Astrocyte (in vitro differentiated cells and primary cell): ENCODE results near the gene EIF2D. TPM values are rescaled to one million over a fixed set of nuclear protein-coding genes. Genes with fewer than 3 reads are reported as not detected.

Source experiments
- DNase-seq: peaks from one replicate; pipeline ENCODE4 v3.0.0-alpha.2; 2010; ENCODE audit warnings: low read depth
- FAIRE-seq: peaks from 2 replicates; lab custom pipeline; 2011; peaks lifted over from hg19 to GRCh38; lab: Jason Lieb, UNC
- H2AFZ ChIP-seq: 2 replicates; pipeline ENCODE4 v1.6.0; 2012; ENCODE audit warnings: low read depth, low read length, inconsistent platforms
- H3K27ac ChIP-seq: 2 replicates; pipeline ENCODE4 v1.5.1; 2011; ENCODE audit warnings: low read depth, low read length, inconsistent platforms
- H3K27me3 ChIP-seq: 2 replicates; pipeline ENCODE4 v1.6.0; 2011; ENCODE audit warnings: low read length, inconsistent platforms; ENCODE audit not compliant: insufficient read depth
- H3K36me3 ChIP-seq: 2 replicates; pipeline ENCODE4 v1.5.1; 2011; ENCODE audit warnings: low read length, inconsistent platforms; ENCODE audit not compliant: insufficient read depth
- H3K4me1 ChIP-seq: 2 replicates; pipeline ENCODE4 v1.5.1; 2011; ENCODE audit warnings: low read length, inconsistent platforms; ENCODE audit not compliant: insufficient read depth
- H3K4me2 ChIP-seq: 2 replicates; pipeline ENCODE4 v1.6.0; 2012; ENCODE audit warnings: low read length, inconsistent platforms
- H3K4me3 ChIP-seq: 2 replicates; pipeline ENCODE4 v1.5.1; 2011; ENCODE audit warnings: low read depth, mild to moderate bottlenecking, low read length, inconsistent platforms; ENCODE audit not compliant: insufficient read depth
- H3K79me2 ChIP-seq: 2 replicates; pipeline ENCODE4 v1.6.0; 2012; ENCODE audit warnings: mild to moderate bottlenecking, low read length, inconsistent platforms; ENCODE audit not compliant: insufficient read depth
- H3K9ac ChIP-seq: 2 replicates; pipeline ENCODE4 v1.6.0; 2012; ENCODE audit warnings: mild to moderate bottlenecking, low read length, inconsistent platforms
- H3K9me3 ChIP-seq: 2 replicates; pipeline ENCODE4 v1.5.1; 2012; ENCODE audit warnings: low read depth, mild to moderate bottlenecking, low read length, inconsistent platforms; ENCODE audit not compliant: insufficient read depth
- H4K20me1 ChIP-seq: 2 replicates; pipeline ENCODE4 v1.6.0; 2012; ENCODE audit warnings: low read length, inconsistent platforms; ENCODE audit not compliant: insufficient read depth
- H3K27ac Mint-ChIP-seq: one replicate; pipeline ENCODE4 v1.8.0; 2021; ENCODE audit warnings: mild to moderate bottlenecking, mixed read lengths; ENCODE audit not compliant: unreplicated experiment
- H3K27me3 Mint-ChIP-seq: one replicate; pipeline ENCODE4 v1.8.0; 2021; ENCODE audit warnings: low read depth, mixed read lengths; ENCODE audit not compliant: unreplicated experiment
- H3K36me3 Mint-ChIP-seq: one replicate; pipeline ENCODE4 v1.8.0; 2021; ENCODE audit warnings: low read depth, mixed read lengths; ENCODE audit not compliant: unreplicated experiment
- H3K4me1 Mint-ChIP-seq: one replicate; pipeline ENCODE4 v1.8.0; 2021; ENCODE audit warnings: low read depth, mixed read lengths; ENCODE audit not compliant: unreplicated experiment
- H3K4me3 Mint-ChIP-seq: one replicate; pipeline ENCODE4 v1.8.0; 2021; ENCODE audit warnings: mild to moderate bottlenecking, moderate library complexity, mixed read lengths; ENCODE audit not compliant: unreplicated experiment
- H3K9me3 Mint-ChIP-seq: one replicate; pipeline ENCODE4 v1.8.0; 2021; ENCODE audit warnings: mild to moderate bottlenecking, mixed read lengths; ENCODE audit not compliant: unreplicated experiment
- EZH2 ChIP-seq: IDR thresholded peaks from 2 replicates; pipeline ENCODE4 v1.6.1; 2012; ENCODE audit warnings: mild to moderate bottlenecking, low read length, inconsistent platforms; ENCODE audit not compliant: insufficient read depth
- total RNA-seq: library from RNA; stranded (reverse); gene quantifications from 2 replicates; pipeline ENCODE4 v1.2.1, GENCODE V29; 2021
- TF ChIP-seq, protein P1 (sequence below): IDR thresholded peaks from 2 replicates; pipeline ENCODE4 v1.5.1; 2011; ENCODE audit warnings: low read depth, mild to moderate bottlenecking, inconsistent platforms, low read length, moderate library complexity; ENCODE audit not compliant: insufficient read depth

Gene EIF2D
- total RNA-seq, 1 donor from 2014 or later, result 27.3 TPM

GRCh38 chr1:206657751-206658150, 45.5 kb upstream of the EIF2D start:
- peaks cover 42% of the 10 kb centered on the region for H3K27me3 Mint-ChIP-seq
- H3K9me3 ChIP-seq, result no peaks in the 10 kb centered on the region
- no peaks in the 10 kb centered on the region for H3K79me2 ChIP-seq
- H3K4me1 ChIP-seq, result no peaks in the 10 kb centered on the region
- no peak overlapping the region for H3K4me2 ChIP-seq
- no peak overlapping the region for H2AFZ ChIP-seq
- H3K36me3 ChIP-seq, result no peaks in the 10 kb centered on the region
- no peak overlapping the region for H3K27ac Mint-ChIP-seq
- H3K4me3 ChIP-seq, result no peak overlapping the region
- TF ChIP-seq, protein P1, sequence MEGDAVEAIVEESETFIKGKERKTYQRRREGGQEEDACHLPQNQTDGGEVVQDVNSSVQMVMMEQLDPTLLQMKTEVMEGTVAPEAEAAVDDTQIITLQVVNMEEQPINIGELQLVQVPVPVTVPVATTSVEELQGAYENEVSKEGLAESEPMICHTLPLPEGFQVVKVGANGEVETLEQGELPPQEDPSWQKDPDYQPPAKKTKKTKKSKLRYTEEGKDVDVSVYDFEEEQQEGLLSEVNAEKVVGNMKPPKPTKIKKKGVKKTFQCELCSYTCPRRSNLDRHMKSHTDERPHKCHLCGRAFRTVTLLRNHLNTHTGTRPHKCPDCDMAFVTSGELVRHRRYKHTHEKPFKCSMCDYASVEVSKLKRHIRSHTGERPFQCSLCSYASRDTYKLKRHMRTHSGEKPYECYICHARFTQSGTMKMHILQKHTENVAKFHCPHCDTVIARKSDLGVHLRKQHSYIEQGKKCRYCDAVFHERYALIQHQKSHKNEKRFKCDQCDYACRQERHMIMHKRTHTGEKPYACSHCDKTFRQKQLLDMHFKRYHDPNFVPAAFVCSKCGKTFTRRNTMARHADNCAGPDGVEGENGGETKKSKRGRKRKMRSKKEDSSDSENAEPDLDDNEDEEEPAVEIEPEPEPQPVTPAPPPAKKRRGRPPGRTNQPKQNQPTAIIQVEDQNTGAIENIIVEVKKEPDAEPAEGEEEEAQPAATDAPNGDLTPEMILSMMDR, result no peak
- no peak for TF ChIP-seq EZH2
- H4K20me1 ChIP-seq, result no peaks in the 10 kb centered on the region
- H3K27me3 ChIP-seq, result peaks cover 6% of the 10 kb centered on the region
- no peak for DNase-seq
- H3K9ac ChIP-seq, result no peak overlapping the region
- no peak overlapping the region for H3K27ac ChIP-seq
- H3K4me1 Mint-ChIP-seq, result peaks cover 2% of the 10 kb centered on the region
- H3K4me3 Mint-ChIP-seq, result no peak overlapping the region
- peaks cover 5% of the 10 kb centered on the region for H3K36me3 Mint-ChIP-seq
- no peak for FAIRE-seq
- H3K9me3 Mint-ChIP-seq, result no peaks in the 10 kb centered on the region

DNA sequence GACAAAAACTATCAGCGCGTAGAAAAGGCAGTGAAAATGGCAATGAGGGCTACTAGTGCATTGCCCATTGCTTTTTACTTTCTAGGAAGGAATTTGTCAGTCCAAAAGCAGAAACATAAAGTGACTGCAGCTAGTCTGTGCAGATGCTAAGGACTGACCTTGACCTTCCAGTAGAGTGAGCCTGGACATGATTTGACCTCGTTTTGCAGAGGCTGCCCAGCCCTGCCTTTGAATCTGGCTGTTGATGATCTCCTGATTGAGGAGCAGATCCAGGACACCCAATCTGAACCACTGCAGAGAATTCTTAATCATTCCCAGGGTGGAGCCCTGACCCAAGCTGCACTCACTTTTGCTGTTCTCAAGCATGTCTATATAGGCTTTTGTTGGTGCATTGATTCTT, 44.7 kb upstream of the EIF2D start:
- H3K4me3 Mint-ChIP-seq, result no peak overlapping the region
- Histone ChIP-seq H3K27ac (no peak overlapping the region), H3K9ac (no peak overlapping the region), H3K79me2 (no peaks in the 10 kb centered on the region), H3K4me3 (no peak overlapping the region), H3K4me1 (no peaks in the 10 kb centered on the region), H3K4me2 (no peak overlapping the region), H4K20me1 (no peaks in the 10 kb centered on the region), H2AFZ (no peak overlapping the region), H3K27me3 (peaks cover 3% of the 10 kb centered on the region), H3K9me3 (no peaks in the 10 kb centered on the region), H3K36me3 (no peaks in the 10 kb centered on the region)
- peaks cover 2% of the 10 kb centered on the region for H3K4me1 Mint-ChIP-seq
- H3K9me3 Mint-ChIP-seq, result no peaks in the 10 kb centered on the region
- H3K27me3 Mint-ChIP-seq, result peaks cover 35% of the 10 kb centered on the region
- no peak for DNase-seq
- TF ChIP-seq, protein P1, result no peak
- no peak for TF ChIP-seq EZH2
- no peak for FAIRE-seq
- no peak overlapping the region for H3K27ac Mint-ChIP-seq
- peaks cover 5% of the 10 kb centered on the region for H3K36me3 Mint-ChIP-seq

DNA sequence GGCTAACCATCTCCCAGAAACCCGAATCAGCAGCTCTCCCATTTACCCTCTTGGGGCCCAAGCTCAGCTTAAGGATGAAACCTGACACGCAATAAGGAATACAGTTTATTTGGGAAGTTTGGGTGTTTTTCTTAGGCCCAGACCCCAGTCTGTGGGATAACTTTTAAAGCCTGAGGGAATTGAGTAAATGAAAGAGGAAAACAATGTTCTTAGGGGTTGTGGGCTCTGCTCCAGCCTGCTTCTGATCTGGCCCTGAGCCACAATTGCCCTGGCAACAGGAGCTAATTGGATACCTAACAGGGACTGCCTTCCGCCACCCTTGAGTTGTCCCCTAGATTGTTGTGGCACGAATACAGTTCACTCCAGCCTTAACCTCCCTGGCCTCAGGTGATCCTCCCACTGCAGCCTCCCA, 43.2 kb upstream of the EIF2D start:
- H3K4me3 ChIP-seq, result no peak overlapping the region
- Mint-ChIP-seq H3K27me3 (peaks cover 29% of the 10 kb centered on the region), H3K4me3 (no peak overlapping the region), H3K27ac (no peak overlapping the region), H3K36me3 (peaks cover 5% of the 10 kb centered on the region), H3K4me1 (peaks cover 2% of the 10 kb centered on the region), H3K9me3 (no peaks in the 10 kb centered on the region)
- no peaks in the 10 kb centered on the region for H3K9me3 ChIP-seq
- H3K27me3 ChIP-seq, result no peaks in the 10 kb centered on the region
- H3K4me2 ChIP-seq, result no peak overlapping the region
- DNase-seq (no peak), FAIRE-seq (no peak)
- H3K36me3 ChIP-seq, result no peaks in the 10 kb centered on the region
- H3K9ac ChIP-seq, result no peak overlapping the region
- TF ChIP-seq, protein P1, result no peak
- TF ChIP-seq EZH2, result no peak
- H3K27ac ChIP-seq, result no peak overlapping the region
- H3K4me1 ChIP-seq, result no peaks in the 10 kb centered on the region
- no peak overlapping the region for H2AFZ ChIP-seq
- no peaks in the 10 kb centered on the region for H3K79me2 ChIP-seq
- no peaks in the 10 kb centered on the region for H4K20me1 ChIP-seq
